IMR-90 (cell line): Measurements from ENCODE around the gene PSD2. TPM values are rescaled to one million over a fixed set of nuclear protein-coding genes. Genes with fewer than 3 reads are reported as not detected.

Experiments
- ATAC-seq: fragments of 200-7000 bp; cut with Tn5 transposase; 2 replicates; pipeline ENCODE4 v1.9.1; 2020; ENCODE audit warnings: low read depth, mild to moderate bottlenecking, moderate library complexity
- BruUV-seq: library from RNA; stranded (reverse); fragments of 400-500 nt; replicated peaks from 2 replicates; lab custom pipeline; 2021; lab: Mats Ljungman, UMichigan
- CTCF ChIA-PET: fragments of 300-600 bp; formaldehyde crosslinking; extraction: SDS; loops from one replicate; lab custom pipeline; 2021; ENCODE audit warnings: antibody characterized with exemption; lab: Yijun Ruan, JAX
- POLR2A ChIA-PET: fragments of 300-600 bp; sonication (Branson Sonifier 250); formaldehyde crosslinking; loops from one replicate; lab custom pipeline; 2022; ENCODE audit warnings: antibody characterized with exemption; ENCODE audit not compliant: unreplicated experiment; lab: Charles Lee
- DNase-seq: peaks from one replicate; pipeline ENCODE4 v3.0.0; 2013
- H2AFZ ChIP-seq: replicated peaks from 2 replicates; pipeline ENCODE3; 2013; ENCODE audit warnings: low read length, mild to moderate bottlenecking; ENCODE audit not compliant: poor library complexity
- H2AK5ac ChIP-seq: 2 replicates; pipeline ENCODE4 v1.6.1; 2013; ENCODE audit warnings: low read depth, low read length, inconsistent platforms
- H2AK9ac ChIP-seq: replicated peaks from 2 replicates; pipeline ENCODE3; 2013; ENCODE audit warnings: mild to moderate bottlenecking, low read depth, low read length, moderate library complexity; ENCODE audit not compliant: poor library complexity
- H2BK120ac ChIP-seq: 2 replicates; pipeline ENCODE4 v1.6.1; 2013; ENCODE audit warnings: low read depth, low read length, inconsistent platforms
- H2BK15ac ChIP-seq: 3 replicates; pipeline ENCODE4 v1.6.1; 2013; ENCODE audit warnings: low read depth, low read length, inconsistent platforms
- H2BK20ac ChIP-seq: 2 replicates; pipeline ENCODE4 v1.6.1; 2013; ENCODE audit warnings: low read depth, mild to moderate bottlenecking, inconsistent platforms, low read length, moderate library complexity
- H2BK5ac ChIP-seq: 2 replicates; pipeline ENCODE4 v1.6.1; 2013; ENCODE audit warnings: mild to moderate bottlenecking, low read depth, low read length, inconsistent platforms; ENCODE audit not compliant: poor library complexity, severe bottlenecking
- H3K14ac ChIP-seq: replicated peaks from 2 replicates; pipeline ENCODE4 v1.6.1; 2013; ENCODE audit warnings: low read depth, low read length, inconsistent platforms
- H3K18ac ChIP-seq: 2 replicates; pipeline ENCODE4 v1.6.1; 2013; ENCODE audit warnings: low read depth, low read length, control low read depth
- H3K23ac ChIP-seq: 2 replicates; pipeline ENCODE4 v1.6.1; 2013; ENCODE audit warnings: low read depth, low read length, inconsistent platforms
- H3K27ac ChIP-seq: 2 replicates; pipeline ENCODE4 v1.5.1; 2013; ENCODE audit warnings: mild to moderate bottlenecking, control low read depth, low read length; ENCODE audit not compliant: insufficient read depth
- H3K27me3 ChIP-seq: 2 replicates; pipeline ENCODE4 v1.6.1; 2013; ENCODE audit warnings: low read length; ENCODE audit not compliant: control insufficient read depth, insufficient read depth
- H3K36me3 ChIP-seq: 2 replicates; pipeline ENCODE4 v1.6.1; 2013; ENCODE audit warnings: low read length, mixed read lengths; ENCODE audit not compliant: control insufficient read depth, insufficient read depth
- H3K4ac ChIP-seq: 2 replicates; pipeline ENCODE4 v1.6.1; 2013; ENCODE audit warnings: low read depth, low read length, inconsistent platforms
- H3K4me1 ChIP-seq: 2 replicates; pipeline ENCODE4 v1.6.1; 2013; ENCODE audit warnings: low read length, mixed read lengths; ENCODE audit not compliant: control insufficient read depth, insufficient read depth
- H3K4me2 ChIP-seq: 2 replicates; pipeline ENCODE4 v1.6.1; 2013; ENCODE audit warnings: low read depth, mild to moderate bottlenecking, control low read depth, low read length, moderate library complexity
- H3K4me3 ChIP-seq: 2 replicates; pipeline ENCODE4 v1.5.1; 2013; ENCODE audit warnings: low read depth, mild to moderate bottlenecking, control low read depth, low read length, moderate library complexity; ENCODE audit not compliant: insufficient read depth
- H3K56ac ChIP-seq: 2 replicates; pipeline ENCODE4 v1.6.1; 2013; ENCODE audit warnings: low read length, inconsistent platforms; ENCODE audit not compliant: insufficient read depth; ENCODE audit errors: extremely low read depth
- H3K79me1 ChIP-seq, 2 experiments: 2 replicates each; pipeline ENCODE4 v1.6.1; 2013; ENCODE audit warnings: low read length in 2 of 2, inconsistent platforms in 1 of 2, low read depth in 1 of 2
- H3K9ac ChIP-seq: 2 replicates; pipeline ENCODE4 v1.6.1; 2013; ENCODE audit warnings: low read depth, low read length, control low read depth
- H3K9me1 ChIP-seq: 2 replicates; pipeline ENCODE4 v1.6.1; 2013; ENCODE audit warnings: low read length, inconsistent platforms; ENCODE audit not compliant: insufficient read depth
- H3K9me3 ChIP-seq: 2 replicates; pipeline ENCODE4 v1.6.1; 2013; ENCODE audit warnings: low read length; ENCODE audit not compliant: control insufficient read depth, insufficient read depth
- H4K20me1 ChIP-seq: 2 replicates; pipeline ENCODE4 v1.6.1; 2013; ENCODE audit warnings: low read length, inconsistent platforms; ENCODE audit not compliant: insufficient read depth
- H4K5ac ChIP-seq: 2 replicates; pipeline ENCODE4 v1.6.1; 2013; ENCODE audit warnings: mild to moderate bottlenecking, low read depth, low read length, control low read depth
- H4K8ac ChIP-seq, 2 experiments: 2 replicates each; pipeline ENCODE4 v1.6.1; 2013; ENCODE audit warnings: low read depth in 2 of 2, low read length in 2 of 2, control low read depth in 1 of 2, inconsistent platforms in 1 of 2
- H4K91ac ChIP-seq: 2 replicates; pipeline ENCODE4 v1.6.1; 2013; ENCODE audit warnings: low read depth, low read length, inconsistent platforms; ENCODE audit not compliant: insufficient read depth
- BHLHE40 ChIP-seq: fragments of 150-350 bp; IDR thresholded peaks from 2 replicates; pipeline ENCODE4 v1.6.1; 2016; ENCODE audit warnings: mild to moderate bottlenecking, low read depth, low read length
- WGBS, 2 experiments: methylation state at CpG; one replicate each; pipeline versions ENCODE4 v1.1.5 to v1.1.7; 2013; ENCODE audit warnings: missing lambda C conversion rate in 2 of 2; ENCODE audit not compliant: insufficient read length in 1 of 2; ENCODE audit errors: extremely low coverage in 2 of 2; 5-methylcytosine and 5-hydroxymethylcytosine counted together
- dilution Hi-C: fragments of 300-500 bp; cut with HindIII; formaldehyde crosslinking; loops from one replicate; pipeline ENCODE4 v1.14.3; 2018; ENCODE audit warnings: low sequenced_read_pairs; ENCODE audit not compliant: unreplicated experiment
- in situ Hi-C: fragments of 300-500 bp; cut with MboI; formaldehyde crosslinking; loops from 3 replicates; pipeline ENCODE4 v1.14.3; 2019; ENCODE audit warnings: low sequenced_read_pairs, inconsistent platforms, mixed read lengths
- intact Hi-C: fragments of 100-400 bp; cut with micrococcal nuclease; formaldehyde crosslinking; loops from 2 replicates; pipeline ENCODE4 v1.10.0; 2022
- polyA plus RNA-seq, 3 experiments: library from polyadenylated mRNA; depleted of rRNA; stranded (reverse); fragments of >200 nt; gene quantifications; 2 replicates each; pipeline ENCODE4 v1.2.3, GENCODE V29; 2012; ENCODE audit warnings: low replicate concordance in 1 of 3
- total RNA-seq: library from RNA; depleted of rRNA; stranded (reverse); fragments of >200 nt; gene quantifications from 2 replicates; pipeline ENCODE4 v1.2.3, GENCODE V29; 2012

The PSD2 gene
- total and polyA plus RNA-seq, 2 of the 4 experiments (the other 2 are of a cell fraction), result 0.05 TPM; not detected in 1

DNA sequence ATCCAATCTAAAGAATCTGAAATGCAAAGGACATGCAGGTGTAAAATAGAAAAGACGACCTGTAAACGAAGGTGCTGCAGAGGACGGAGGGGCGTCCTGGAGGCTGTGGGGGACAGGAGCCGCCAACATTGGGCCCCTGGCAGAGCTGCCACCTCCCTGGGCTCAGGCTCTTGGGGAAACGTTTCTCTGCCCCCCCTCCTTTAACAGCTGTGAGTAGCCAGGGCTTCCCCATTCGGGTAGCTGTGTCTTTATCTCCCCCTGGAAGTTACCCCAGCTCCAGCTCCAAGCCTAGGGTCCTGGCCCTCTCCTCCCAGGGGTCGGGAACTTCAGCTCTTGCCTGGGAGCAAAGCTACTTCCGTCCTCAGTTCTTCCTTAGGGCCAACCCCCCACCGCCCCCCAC lies 51.5 kb downstream of the PSD2 start:
- no peak overlapping the region for H2AFZ ChIP-seq
- POLR2A ChIA-PET, result no interaction called here
- dilution Hi-C loops, result no loop called here

More for the DNA sequence above, 51.5 kb downstream of the PSD2 start:
- no TSS peak for BruUV-seq
- no peaks in the 10 kb centered on the region for H3K9me1 ChIP-seq
- WGBS, 2 experiments, result 80% methylated on average over 2 of the region's 10 CpGs; no CpG with 5 or more reads in 1 of the 2 experiments
- H2AK9ac ChIP-seq, result no peak overlapping the region
- H3K27ac ChIP-seq, result no peak overlapping the region
- no peaks in the 10 kb centered on the region for H3K9me3 ChIP-seq
- H3K4me1 ChIP-seq, result no peaks in the 10 kb centered on the region
- ATAC-seq, result no peak
- DNase-seq, result no peak
- CTCF ChIA-PET, result no interaction called here
- no peak overlapping the region for H3K23ac ChIP-seq
- H3K27me3 ChIP-seq, result peaks cover 64% of the 10 kb centered on the region
- H3K14ac ChIP-seq, result no peak overlapping the region
- no peak overlapping the region for H2BK15ac ChIP-seq
- intact Hi-C loops, result loop anchor here (10.0 kb wide), 1 partner anchor 212 kb away; no protein-coding TSS in a partner anchor
- H3K79me1 ChIP-seq, result no peaks in the 10 kb centered on the region
- no peak overlapping the region for H3K4me3 ChIP-seq
- H2BK20ac ChIP-seq, result no peak overlapping the region
- TF ChIP-seq BHLHE40, result no peak
- no peak overlapping the region for H4K5ac ChIP-seq
- H3K36me3 ChIP-seq, result no peaks in the 10 kb centered on the region
- no peaks in the 10 kb centered on the region; the same call in 1 of the 2 replicates for H4K20me1 ChIP-seq
- no peak overlapping the region for H3K4me2 ChIP-seq
- H3K9ac ChIP-seq, result no peak overlapping the region
- H2BK120ac ChIP-seq, result no peak overlapping the region
- no peak overlapping the region for H2BK5ac ChIP-seq
- H2AK5ac ChIP-seq, result no peak overlapping the region
- no peak overlapping the region for H3K4ac ChIP-seq
- H4K91ac ChIP-seq, result no peak overlapping the region
- no peak overlapping the region for H3K18ac ChIP-seq
- H3K56ac ChIP-seq, result no peak overlapping the region
- no peak overlapping the region for H4K8ac ChIP-seq
- in situ Hi-C loops, result no loop called here
